ENCODE measurements around the gene MAP3K5. TPM values are rescaled to one million over a fixed set of nuclear protein-coding genes. Genes with fewer than 3 reads are reported as not detected.

MAP3K5 gene
- total and polyA plus RNA-seq, 2 of the 8 experiments (the other 6 are each of a cell fraction or from before 2014, with no cell fraction given): 0.63 to 2.6 TPM

GRCh38 chr6:136639702-136640101 lies 152.6 kb downstream of the MAP3K5 start:
- FAIRE-seq: no peak
- CTCF ChIA-PET (ENCODE audit: partially characterized antibody): interaction anchor here (0.6 to 1.6 kb wide), 3 partner anchors 8 to 1761 kb away, joined by 3 to 4 read pairs (median 3); no protein-coding TSS in a partner anchor
- POLR2A ChIA-PET (ENCODE audit: partially characterized antibody): no interaction called here

More at GRCh38 chr6:136639702-136640101, 152.6 kb downstream of the MAP3K5 start:
- Histone ChIP-seq H2AFZ (ENCODE audit: low read length) (peak overlapping the region; percentile 27; the same call in 1 of the 2 replicates), H2BK12ac (ENCODE audit: low read depth, low read length) (no peak overlapping the region; the same call in 1 of the 2 replicates), H2BK120ac (replicated peaks; ENCODE audit: low read depth, low read length) (no peak overlapping the region), H4K8ac (ENCODE audit: extremely low read depth, insufficient read depth, low read length) (no peak overlapping the region), H3K4ac (replicated peaks; ENCODE audit: insufficient read length, low read depth, low read length) (no peak overlapping the region), H3K36me3 (ENCODE audit: control insufficient read depth in 2 of 4, insufficient read depth in 4 of 4, low read length in 3 of 4) (no peaks in the 10 kb centered on the region; a peak in 1 of 8 replicates), H3K56ac (replicated peaks; ENCODE audit: insufficient read length, low read depth, low read length) (no peak overlapping the region), H3K23ac (ENCODE audit: insufficient read length) (no peak overlapping the region), H3K18ac (ENCODE audit: extremely low read depth, low read length) (no peak overlapping the region), H4K5ac (ENCODE audit: insufficient read length, low read depth, low read length) (no peak overlapping the region), H3K4me3 (ENCODE audit: extremely low read depth in 1 of 4, insufficient read depth in 2 of 4, low read depth in 3 of 4, low read length in 4 of 4) (no peak overlapping the region), H2AK5ac (ENCODE audit: low read depth, low read length) (no peak overlapping the region), H3K14ac (ENCODE audit: insufficient read length) (no peak overlapping the region), H2BK15ac (ENCODE audit: low read length) (no peak overlapping the region), H3K4me1 (replicated peaks in 1 of 4; ENCODE audit: control insufficient read depth in 3 of 4, insufficient read depth in 4 of 4, low read length in 3 of 4) (peaks cover 0 to 8% (median 1%) of the 10 kb centered on the region in 4 experiments; a peak in 2 of 7 replicates), H3K79me2 (ENCODE audit: control insufficient read depth in 1 of 2, insufficient read depth in 2 of 2, low read length in 2 of 2) (no peaks in the 10 kb centered on the region), H3K9me3 (ENCODE audit: insufficient read depth in 2 of 2, low read depth in 1 of 2, low read length in 1 of 2) (no peaks in the 10 kb centered on the region), H2BK5ac (ENCODE audit: low read depth, low read length) (no peak overlapping the region), H3K79me1 (ENCODE audit: low read depth, low read length) (no peaks in the 10 kb centered on the region), H4K20me1 (replicated peaks in 1 of 2; ENCODE audit: control insufficient read depth in 1 of 2, insufficient read depth in 2 of 2, low read length in 2 of 2) (no peaks in the 10 kb centered on the region), H3K27ac (ENCODE audit: low read depth, low read length) (no peak overlapping the region), H3K27me3 (replicated peaks in 1 of 4; ENCODE audit: control insufficient read depth in 3 of 4, extremely low read depth in 1 of 4, insufficient read depth in 3 of 4, low read length in 3 of 4) (no peaks in the 10 kb centered on the region), H2BK20ac (ENCODE audit: low read length) (no peak overlapping the region), H3K4me2 (ENCODE audit: insufficient read depth in 1 of 2, low read depth in 2 of 2, low read length in 2 of 2) (no peak overlapping the region), H3K9ac (replicated peaks in 1 of 4; ENCODE audit: extremely low read depth in 1 of 4, low read depth in 3 of 4, low read length in 3 of 4) (no peak overlapping the region), H3K23me2 (ENCODE audit: low read depth, low read length) (no peaks in the 10 kb centered on the region), H4K91ac (replicated peaks; ENCODE audit: insufficient read length, low read length) (no peak overlapping the region)
- no peak for TF ChIP-seq SAP30 (IDR thresholded peaks at IDR 0.05; ENCODE audit: insufficient read depth, insufficient replicate concordance, low read length)
- no peak for DNase-seq (ENCODE audit: low read depth in 1 of 2, low spot score in 2 of 2)
- WGBS, 2 experiments (ENCODE audit: extremely low coverage in 1 of 2, insufficient coverage in 1 of 2, insufficient read length in 1 of 2, insufficient replicate concordance in 2 of 2, low coverage in 1 of 2, low lambda C conversion rate in 2 of 2, missing lambda C conversion rate in 1 of 2): 90% methylated on average over 3 of the region's 3 CpGs; no CpG with 5 or more reads in 1 of the 2 experiments

Data from H1 (cell line).